HPDE6-E6E7 (cell line): ENCODE measurements around the gene PLEKHA7.

ENCODE experiments used
- DNase-seq: peaks from one replicate; pipeline ENCODE4 v3.0.0; 2011; ENCODE audit warnings: missing footprints; ENCODE audit errors: extremely low spot score

PLEKHA7 gene

GRCh38 chr11:16738947-16739815 is 275.0 kb downstream of the PLEKHA7 start:
- DNase-seq, result no peak

- peak; percentile 91 for DNase-seq
These were observed 275.8 kb downstream of the PLEKHA7 start, which contains the start of gene C11orf58 for GRCh38 chr11:16738193-16738946. C11orf58 (plus strand) TSS chr11:16738647; CDS start chr11:16738779, 132 bp downstream.

GRCh38 chr11:16737818-16738192 is 276.4 kb downstream of the PLEKHA7 start:
- no peak for DNase-seq
